SH-SY5Y (cell line): Measurements from ENCODE around the gene SPPL2B.

Experiments used
- GATA2 ChIP-seq: IDR thresholded peaks from 2 replicates; pipeline ENCODE4 v1.6.1; 2011; ENCODE audit warnings: mild to moderate bottlenecking, low read depth, low read length
- GATA3 ChIP-seq: IDR thresholded peaks from 2 replicates; pipeline ENCODE4 v1.6.1; 2011; ENCODE audit warnings: low read depth, mild to moderate bottlenecking, low read length, moderate library complexity

DNA sequence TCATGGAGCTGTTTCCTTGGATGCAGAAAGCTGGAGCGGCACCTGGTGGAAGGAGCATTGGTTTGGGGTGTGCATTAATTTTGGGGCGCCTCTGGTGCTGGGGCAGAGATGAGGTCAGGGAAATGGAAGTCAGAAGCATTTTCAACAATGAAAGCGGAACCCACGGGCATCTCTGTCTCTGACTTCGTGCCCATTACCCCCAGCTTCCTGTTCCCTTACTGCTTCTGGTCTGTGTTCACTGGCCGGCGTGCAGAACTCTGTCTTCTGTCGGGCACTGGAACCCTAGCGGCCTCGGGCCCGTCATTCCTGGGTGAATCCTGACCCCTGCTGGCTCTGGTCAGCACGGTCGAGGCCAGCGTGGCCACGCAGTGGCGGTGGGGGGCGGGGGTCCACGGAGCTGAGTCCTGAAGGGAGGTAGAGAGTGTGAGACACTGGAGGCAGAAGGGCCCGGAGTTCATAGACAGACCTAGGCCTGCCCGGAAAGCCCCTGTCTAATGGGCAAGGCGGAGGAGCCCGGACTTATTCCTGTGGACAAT is 12.6 kb upstream of the SPPL2B start:
- no peak for TF ChIP-seq GATA2
- no peak for TF ChIP-seq GATA3
